ENCODE measurements around the gene HNRNPK.

The HNRNPK gene

GRCh38 chr9:83979812-83980394, at the start of gene HNRNPK:
HNRNPK (minus strand) TSS chr9:83980215; CDS start chr9:83978252, 1,963 bp downstream.
- peak; percentile 96 for DNase-seq (ENCODE audit: extremely low read depth in 1 of 2, low read depth in 1 of 2)

GRCh38 chr9:84027201-84027600, 47.2 kb upstream of the HNRNPK start:
- DNase-seq (ENCODE audit: extremely low read depth in 1 of 2, low read depth in 1 of 2): no peak

DNA sequence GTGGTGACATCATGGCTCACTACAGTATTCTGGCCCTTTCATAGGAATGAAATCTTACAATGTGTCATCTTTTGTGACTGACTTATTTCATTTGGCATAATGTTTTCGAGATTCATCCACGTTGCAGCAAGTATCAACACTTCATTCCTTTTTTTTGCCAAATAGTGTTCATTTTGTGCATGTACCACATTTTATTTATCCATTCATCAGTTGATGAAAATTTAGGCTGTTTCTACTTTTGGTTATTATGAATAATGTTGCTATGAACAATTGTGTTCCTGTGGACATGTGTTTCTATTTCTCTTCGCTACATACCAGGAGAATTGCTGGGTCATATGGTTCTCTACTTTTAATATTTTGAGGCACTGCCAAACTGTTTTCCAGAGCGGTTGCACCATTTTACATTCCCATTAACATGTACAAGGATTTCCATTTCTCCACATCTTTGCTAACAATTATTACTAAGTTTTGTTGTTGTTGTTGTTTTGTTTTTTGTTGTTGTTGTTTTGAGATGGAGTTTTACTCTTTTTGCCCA, 44.1 kb upstream of the HNRNPK start:
- DNase-seq (ENCODE audit: extremely low read depth in 1 of 2, low read depth in 1 of 2): no peak

GRCh38 chr9:84007662-84008061, 27.6 kb upstream of the HNRNPK start:
- no peak for DNase-seq (ENCODE audit: extremely low read depth in 1 of 2, low read depth in 1 of 2)

GRCh38 chr9:84003246-84003645, 23.2 kb upstream of the HNRNPK start:
- no peak for DNase-seq (ENCODE audit: extremely low read depth in 1 of 2, low read depth in 1 of 2)

GRCh38 chr9:84002344-84002743, 22.3 kb upstream of the HNRNPK start:
- DNase-seq (ENCODE audit: extremely low read depth in 1 of 2, low read depth in 1 of 2): no peak

DNA sequence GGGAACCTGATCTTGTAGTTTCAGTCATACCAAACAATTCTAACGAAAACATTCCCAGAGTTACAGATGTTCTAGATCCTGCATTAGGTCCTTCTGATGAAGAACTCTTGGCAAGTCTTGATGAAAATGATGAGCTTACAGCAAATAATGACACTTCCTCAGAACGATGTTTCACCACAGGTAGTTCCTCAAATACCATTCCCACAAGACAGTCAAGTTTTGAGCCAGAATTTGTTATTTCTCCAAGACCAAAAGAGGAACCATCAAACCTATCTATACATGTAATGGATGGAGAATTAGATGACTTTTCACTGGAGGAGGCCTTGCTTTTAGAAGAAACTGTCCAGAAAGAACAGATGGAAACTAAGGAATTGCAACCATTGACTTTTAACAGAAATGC, 21.6 kb upstream of the HNRNPK start:
- DNase-seq (ENCODE audit: extremely low read depth in 1 of 2, low read depth in 1 of 2): no peak

DNA sequence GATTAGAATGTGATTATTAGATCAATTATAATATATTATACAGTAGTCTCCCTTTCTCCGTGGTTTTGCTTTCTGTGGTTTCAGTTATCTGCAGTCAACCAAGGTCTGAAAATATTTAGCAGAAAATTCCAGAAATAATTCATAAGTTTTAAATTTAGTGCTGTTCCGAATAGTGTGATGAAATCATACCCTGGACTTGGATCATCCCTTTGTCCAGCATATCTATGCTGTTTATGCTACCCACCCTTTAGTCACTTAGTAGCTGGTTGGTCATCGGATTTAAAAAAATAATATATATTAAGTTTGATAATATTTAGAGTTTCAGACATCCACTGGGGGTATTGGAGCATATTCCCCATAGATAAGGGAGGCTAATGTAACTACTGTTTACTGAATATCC, 20.2 kb upstream of the HNRNPK start:
- DNase-seq (ENCODE audit: extremely low read depth in 1 of 2, low read depth in 1 of 2): no peak

GRCh38 chr9:83999141-83999918, 19.3 kb upstream of the HNRNPK start:
- no peak for DNase-seq (ENCODE audit: extremely low read depth in 1 of 2, low read depth in 1 of 2)

GRCh38 chr9:83996126-83996525, 16.1 kb upstream of the HNRNPK start:
- no peak for DNase-seq (ENCODE audit: extremely low read depth in 1 of 2, low read depth in 1 of 2)

DNA sequence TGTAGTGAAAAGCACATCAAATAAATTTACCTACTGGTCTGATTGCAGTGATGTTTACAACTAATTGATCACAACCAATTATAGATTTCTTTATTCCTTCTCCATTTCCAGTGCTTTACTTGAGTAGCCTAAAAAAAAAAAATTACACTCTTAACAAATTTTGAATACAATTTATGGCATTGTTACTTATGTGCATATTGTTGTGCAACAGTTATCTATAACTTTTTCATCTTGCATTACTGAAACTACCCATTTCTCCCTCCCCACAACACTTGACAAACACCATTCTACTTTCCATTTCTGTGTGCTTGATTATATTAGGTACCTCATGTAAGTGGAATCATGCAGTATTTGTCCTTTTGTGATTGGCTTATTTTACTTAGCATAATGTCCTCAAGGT, 12.9 kb upstream of the HNRNPK start:
- no peak for DNase-seq (ENCODE audit: extremely low read depth in 1 of 2, low read depth in 1 of 2)

GRCh38 chr9:83992407-83992806, 12.4 kb upstream of the HNRNPK start:
- no peak for DNase-seq (ENCODE audit: extremely low read depth in 1 of 2, low read depth in 1 of 2)

GRCh38 chr9:83991355-83991754, 11.3 kb upstream of the HNRNPK start:
- no peak for DNase-seq (ENCODE audit: extremely low read depth in 1 of 2, low read depth in 1 of 2)

DNA sequence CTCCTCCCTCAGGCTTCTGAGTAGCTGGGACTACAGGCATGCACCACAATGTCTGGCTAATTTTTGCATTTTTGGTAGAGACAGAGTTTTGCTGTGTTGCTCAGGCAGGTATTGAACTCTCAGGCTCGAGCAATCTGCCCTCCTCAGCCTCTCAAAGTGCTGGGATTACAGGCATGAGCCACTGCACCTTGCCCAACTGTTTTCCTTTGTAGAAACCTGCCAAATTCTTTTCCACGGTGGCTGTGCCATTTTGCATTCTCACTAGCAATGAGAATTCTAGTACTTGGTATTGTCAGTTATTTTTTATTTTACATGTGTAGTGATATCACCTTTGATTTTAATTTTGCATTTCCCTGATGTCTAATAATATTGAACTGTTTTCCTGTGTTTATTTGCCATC, 8.4 kb upstream of the HNRNPK start:
- no peak for DNase-seq (ENCODE audit: extremely low read depth in 1 of 2, low read depth in 1 of 2)

DNA sequence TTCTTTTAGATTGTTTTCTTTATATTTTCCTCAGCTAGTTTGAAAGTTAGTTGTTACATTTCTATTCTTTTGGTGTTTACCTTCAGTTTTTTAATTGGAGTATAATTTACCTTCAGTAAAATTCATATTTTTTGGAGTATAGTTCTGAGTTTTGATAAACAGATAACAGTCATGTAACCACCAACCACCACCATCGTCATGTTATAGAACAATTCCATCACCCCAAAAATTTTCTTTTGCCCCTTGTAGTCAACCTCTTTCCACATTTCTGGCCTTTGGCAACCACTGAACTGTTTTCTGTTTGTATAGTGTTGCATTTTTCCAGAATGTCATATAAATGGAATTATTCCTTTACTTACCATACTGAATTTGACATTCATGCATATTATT, 7.4 kb upstream of the HNRNPK start:
- DNase-seq (ENCODE audit: extremely low read depth in 1 of 2, low read depth in 1 of 2): no peak

DNA sequence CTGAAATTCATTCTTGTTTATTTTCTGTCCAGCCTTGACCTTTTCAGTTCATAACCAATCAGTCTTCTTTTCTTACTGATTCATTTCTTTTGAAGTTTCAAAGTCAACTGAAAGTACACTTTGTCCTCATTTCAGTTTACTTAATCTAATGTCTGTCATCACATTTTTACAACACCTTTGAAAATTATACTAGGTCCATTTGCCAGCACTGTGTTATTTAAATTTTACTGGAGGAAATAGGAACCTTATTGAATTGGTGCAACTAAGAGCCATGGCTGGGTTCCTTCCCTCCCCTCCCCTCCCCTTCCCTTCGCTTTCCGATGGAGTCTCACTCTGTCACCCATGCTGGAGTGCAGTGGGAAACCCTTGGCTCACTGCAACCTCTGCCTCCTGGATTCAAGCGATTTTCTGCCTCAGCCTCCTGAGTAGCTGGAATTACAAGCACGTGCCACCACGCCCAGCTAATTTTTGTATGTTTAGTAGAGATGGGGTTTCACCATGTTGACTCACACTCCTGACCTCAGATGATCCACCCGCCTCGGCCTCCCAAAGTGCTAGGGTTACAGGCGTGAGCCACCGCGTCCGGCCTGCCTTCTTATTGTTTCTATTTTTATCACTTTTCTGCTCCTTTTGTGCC, 6.9 kb upstream of the HNRNPK start:
- DNase-seq (ENCODE audit: extremely low read depth in 1 of 2, low read depth in 1 of 2): peak in 1 of 2 donors; percentile 23

DNA sequence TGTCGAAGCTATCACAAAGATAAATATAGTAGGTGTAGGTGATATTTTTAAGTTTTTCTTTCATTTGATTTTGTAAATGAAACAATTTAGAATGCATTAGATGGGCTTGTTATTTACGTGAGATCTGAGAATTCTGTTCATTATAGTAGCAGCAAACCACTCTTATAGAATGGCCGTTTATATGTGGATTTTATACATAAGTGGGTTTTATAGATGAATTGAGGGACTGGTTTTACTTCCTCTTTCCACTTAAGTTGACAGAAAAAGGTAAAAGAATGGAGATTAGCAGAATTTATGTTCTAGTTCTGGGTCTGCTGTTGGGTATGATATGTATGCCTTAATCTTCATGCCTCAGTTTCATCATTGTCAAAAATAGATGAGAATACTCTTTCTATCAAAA, 6.2 kb upstream of the HNRNPK start:
- DNase-seq (ENCODE audit: extremely low read depth in 1 of 2, low read depth in 1 of 2): no peak

GRCh38 chr9:83981126-83981871, 1.3 kb upstream of the HNRNPK start:
- peak in 1 of 2 donors; percentile 27 for DNase-seq (ENCODE audit: extremely low read depth in 1 of 2, low read depth in 1 of 2)

DNA sequence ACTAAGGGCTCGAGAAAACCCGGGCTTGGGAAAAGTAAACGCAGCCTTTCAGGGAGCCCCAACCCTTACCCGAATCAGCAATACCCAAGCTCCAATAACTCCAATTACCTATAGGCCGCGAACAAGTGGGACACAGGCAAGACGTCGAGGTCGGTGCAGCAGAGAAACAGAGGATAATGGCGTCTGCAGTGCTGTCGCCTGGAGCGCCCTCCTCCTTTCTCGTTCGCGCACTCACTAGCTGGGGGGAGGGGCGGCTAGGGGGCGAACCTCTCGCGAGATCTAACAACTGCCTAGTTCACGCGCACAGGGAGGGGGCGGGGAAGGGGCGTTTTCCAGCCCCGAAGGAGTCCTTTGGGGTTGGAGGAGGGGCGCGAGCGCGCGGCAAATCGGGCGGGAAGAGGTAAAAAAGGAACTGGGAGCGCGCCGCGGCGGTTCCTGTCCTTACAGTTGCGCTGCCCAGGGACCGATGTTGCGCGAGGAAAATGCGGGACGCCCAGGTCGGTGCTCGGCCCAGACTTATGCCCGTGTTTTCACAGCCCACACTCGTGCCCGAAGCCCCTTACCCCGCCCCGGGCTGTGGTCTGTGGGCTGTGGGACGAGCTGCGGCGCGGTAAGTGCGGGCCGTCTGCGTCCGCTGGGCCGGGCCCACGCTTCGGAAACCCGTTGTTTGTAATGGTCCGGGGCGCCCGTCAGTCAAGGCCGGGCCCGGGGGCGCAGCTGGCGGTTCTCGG, 545 bp upstream of the HNRNPK start, which contains the start of gene RMI1:
Gene RMI1 (plus strand): TSS at position 411 of the 731 bp plus-strand sequence. CDS start 20,182 bp downstream, outside the sequence.
- DNase-seq (ENCODE audit: extremely low read depth in 1 of 2, low read depth in 1 of 2): peak; percentile 97 to 100

Measured in stimulated activated CD8-positive, alpha-beta memory T cell treated with anti-CD3 and anti-CD28 coated beads, Interleukin-7, amount 100 ng/mL, for 48 hours (primary cell).